ENCODE measurements around the gene EREG. TPM values are rescaled to one million over a fixed set of nuclear protein-coding genes. Genes with fewer than 3 reads are reported as not detected.

EREG gene
- total RNA-seq: 0.73 and 13.5 TPM in 2 replicates

GRCh38 chr4:74364652-74365491 lies at the start of gene EREG:
Gene EREG (plus strand): TSS chr4:74365145. CDS start chr4:74365309, 164 bp downstream.

Other genes with a start within 250 kb of the EREG start
- 15.8 and 21.9 TPM in 2 replicates for gene MTHFD2L, start 207.0 kb upstream of the EREG start, total RNA-seq
- 0.73 and 21.3 TPM in 2 replicates for gene EPGN, start 56.7 kb upstream of the EREG start, total RNA-seq
- 0.37 and 4.7 TPM in 2 replicates for gene AREG, start 80.0 kb downstream of the EREG start, total RNA-seq

Data from subcutaneous preadipocyte (primary cell).